Ascending aorta (tissue), 2 donors: ENCODE data around the gene NUDT1. TPM values are rescaled to one million over a fixed set of nuclear protein-coding genes. Genes with fewer than 3 reads are reported as not detected.
"Not testable (repeated sequence)": the region's sequence is repeated elsewhere in the genome, so short reads cannot be mapped to it uniquely, and the experiment has no call there.

Experiments
- DNase-seq, 2 donors: peaks; one replicate each; pipeline ENCODE4 v3.0.0-alpha.2; 2019; ENCODE audit warnings: low spot score in 2 of 2
- H3K27ac ChIP-seq, 2 donors: fragments of 200-600 bp; sonication (generic); one replicate each; pipeline ENCODE4 v1.5.1; 2016 to 2017; ENCODE audit warnings: mild to moderate bottlenecking in 1 of 2
- H3K27me3 ChIP-seq: fragments of 200-600 bp; sonication (generic); one replicate; pipeline ENCODE4 v1.5.1; 2017
- H3K36me3 ChIP-seq, 2 donors: fragments of 200-600 bp; sonication (generic); one replicate each; pipeline ENCODE4 v1.5.1; 2016
- H3K4me1 ChIP-seq, 2 donors: fragments of 200-600 bp; sonication (generic); one replicate each; pipeline ENCODE4 v1.5.1; 2016 to 2017; ENCODE audit warnings: mild to moderate bottlenecking in 1 of 2
- H3K4me3 ChIP-seq, 2 donors: fragments of 200-600 bp; sonication (generic); one replicate each; pipeline ENCODE4 v1.5.1; 2016 to 2017; ENCODE audit warnings: mild to moderate bottlenecking in 1 of 2
- H3K9me3 ChIP-seq, 2 donors: fragments of 200-600 bp; sonication (generic); one replicate each; pipeline ENCODE4 v1.5.1; 2016
- CTCF ChIP-seq, 3 experiments: fragments of 200-600 bp in 2 of 3; fragments of 450-650 bp in 1 of 3; sonication (generic) in 2 of 3; IDR thresholded peaks; one replicate each; pipeline ENCODE4 v1.5.1; 2016 to 2019; ENCODE audit warnings: antibody characterized with exemption in 3 of 3, mild to moderate bottlenecking in 1 of 3, moderate library complexity in 1 of 3
- intact Hi-C: fragments of 100-400 bp; cut with DNase I; formaldehyde crosslinking; loops from one replicate; pipeline ENCODE4 v1.15.1; 2023
- total RNA-seq: library from RNA; depleted of rRNA; stranded (reverse); fragments of >200 nt; gene quantifications from one replicate; pipeline ENCODE4 v1.1.0, GENCODE V29; 2016

Gene NUDT1
- total RNA-seq, 1 donor from 2014 or later: 9.0 TPM

- no peak for DNase-seq
- H3K4me3 ChIP-seq: no peak overlapping the region
- TF ChIP-seq CTCF (IDR thresholded peaks at IDR 0.05): no peak
- peaks cover 9 to 24% of the 10 kb centered on the region in 2 donors for H3K36me3 ChIP-seq
- H3K27me3 ChIP-seq: no peaks in the 10 kb centered on the region
- intact Hi-C loops: no loop called here
- no peaks in the 10 kb centered on the region for H3K9me3 ChIP-seq
- H3K4me1 ChIP-seq: no peaks in the 10 kb centered on the region
- H3K27ac ChIP-seq: peak overlapping the region in 1 of 2 donors; percentile 2
Observed at GRCh38 chr7:2261611-2262010, 19.6 kb downstream of the NUDT1 start.

- intact Hi-C loops: no loop called here
- H3K36me3 ChIP-seq: peaks cover 9 to 15% of the 10 kb centered on the region in 2 donors
- no peak overlapping the region for H3K27ac ChIP-seq
- H3K27me3 ChIP-seq: no peaks in the 10 kb centered on the region
- no peak overlapping the region for H3K4me3 ChIP-seq
- no peak for TF ChIP-seq CTCF (IDR thresholded peaks at IDR 0.05)
- DNase-seq: no peak
- no peaks in the 10 kb centered on the region for H3K9me3 ChIP-seq
- no peaks in the 10 kb centered on the region for H3K4me1 ChIP-seq
Observed at GRCh38 chr7:2263176-2263575, 21.1 kb downstream of the NUDT1 start.

GRCh38 chr7:2264158-2264557 lies 22.1 kb downstream of the NUDT1 start:
- no peak for TF ChIP-seq CTCF (IDR thresholded peaks at IDR 0.05)
- Histone ChIP-seq H3K9me3 (no peaks in the 10 kb centered on the region), H3K36me3 (peaks cover 6 to 15% of the 10 kb centered on the region in 2 donors), H3K27ac (no peak overlapping the region), H3K4me3 (no peak overlapping the region), H3K27me3 (no peaks in the 10 kb centered on the region), H3K4me1 (no peaks in the 10 kb centered on the region)
- no peak for DNase-seq
- intact Hi-C loops: no loop called here

GRCh38 chr7:2266911-2267310 lies 24.9 kb downstream of the NUDT1 start:
- H3K9me3 ChIP-seq: no peaks in the 10 kb centered on the region
- intact Hi-C loops: no loop called here
- TF ChIP-seq CTCF (IDR thresholded peaks at IDR 0.05): no peak
- no peak overlapping the region for H3K27ac ChIP-seq
- no peak overlapping the region for H3K4me3 ChIP-seq
- no peak for DNase-seq
- no peaks in the 10 kb centered on the region for H3K27me3 ChIP-seq
- H3K4me1 ChIP-seq: no peaks in the 10 kb centered on the region
- H3K36me3 ChIP-seq: peaks cover 9 to 27% of the 10 kb centered on the region in 2 donors

GRCh38 chr7:2269089-2269990 lies 27.3 kb downstream of the NUDT1 start:
- H3K27me3 ChIP-seq, intact Hi-C loops, H3K4me1 ChIP-seq, H3K27ac ChIP-seq, DNase-seq, H3K4me3 ChIP-seq, H3K9me3 ChIP-seq: not testable (repeated sequence)
- peaks cover 12 to 27% of the 10 kb centered on the region in 2 donors for H3K36me3 ChIP-seq

- no peak for DNase-seq
- Histone ChIP-seq H3K27me3 (no peaks in the 10 kb centered on the region), H3K36me3 (peaks cover 18 to 28% of the 10 kb centered on the region in 2 donors), H3K27ac (no peak overlapping the region), H3K4me1 (no peaks in the 10 kb centered on the region), H3K4me3 (no peak overlapping the region), H3K9me3 (no peaks in the 10 kb centered on the region)
- TF ChIP-seq CTCF (IDR thresholded peaks at IDR 0.05): no peak
- intact Hi-C loops: no loop called here
Observed at GRCh38 chr7:2269991-2270460, 28.0 kb downstream of the NUDT1 start.
